GM21576 (cell line): ENCODE data around the gene ZNF582.
"Not testable (repeated sequence)": the region's sequence is repeated elsewhere in the genome, so short reads cannot be mapped to it uniquely, and the experiment has no call there.

ENCODE experiments used
- ATAC-seq: cut with Tn5 transposase; IDR thresholded peaks from one replicate; pipeline ENCODE4 v1.9.1; 2021; ENCODE audit warnings: mild to moderate bottlenecking, moderate library complexity; ENCODE audit not compliant: unreplicated experiment

ZNF582 gene

GRCh38 chr19:56355517-56355916 is 37.8 kb downstream of the ZNF582 start:
- no peak for ATAC-seq

DNA sequence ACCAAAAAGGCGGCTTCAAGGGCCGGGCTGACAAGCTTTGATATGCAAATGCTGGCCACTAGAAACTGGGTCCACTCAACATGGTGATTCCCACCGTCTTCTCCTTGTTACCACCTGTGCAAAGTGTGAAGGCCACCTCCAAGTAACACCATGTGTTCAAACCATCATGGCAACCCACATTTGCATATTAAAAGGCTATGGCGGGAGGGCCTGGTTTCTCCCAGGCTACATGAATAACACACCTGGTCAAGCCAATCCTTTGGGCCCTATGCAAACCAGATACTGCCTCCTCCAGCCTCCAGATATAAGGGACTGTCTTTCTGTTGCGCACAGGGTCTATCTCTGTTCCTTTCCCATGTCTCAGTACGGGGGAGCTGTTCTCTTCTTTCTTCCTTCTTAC is 42.1 kb downstream of the ZNF582 start:
- ATAC-seq: no peak

- no peak for ATAC-seq
Measured at GRCh38 chr19:56350416-56351045, 42.8 kb downstream of the ZNF582 start.

DNA sequence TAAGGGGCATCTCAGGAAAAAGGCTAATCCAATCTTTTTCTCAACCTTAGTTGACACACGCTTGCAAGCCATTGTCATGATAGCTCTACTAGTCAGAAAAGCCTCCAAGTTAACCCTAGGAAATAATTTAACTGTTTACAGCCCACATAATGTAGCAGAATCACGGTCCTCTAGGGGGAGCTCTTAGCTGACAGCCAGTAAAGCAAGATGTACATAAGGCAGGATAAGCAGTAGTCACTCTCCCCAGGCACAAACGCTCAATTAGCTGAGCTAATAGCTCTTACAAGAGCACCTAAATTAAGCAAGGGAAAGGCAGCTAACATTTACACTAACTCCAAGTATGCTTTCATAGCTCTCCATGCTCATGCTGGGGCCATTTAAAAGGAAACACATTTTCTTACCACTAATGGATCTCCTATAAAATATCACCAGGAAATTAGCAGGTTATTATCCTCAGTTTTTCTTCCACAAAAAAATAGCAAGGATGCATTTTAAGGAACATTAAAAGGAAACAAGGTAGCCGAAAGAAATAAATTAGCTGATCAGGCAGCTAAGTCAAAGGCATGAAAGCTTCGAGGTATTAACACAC is 45.0 kb downstream of the ZNF582 start:
- no peak for ATAC-seq

DNA sequence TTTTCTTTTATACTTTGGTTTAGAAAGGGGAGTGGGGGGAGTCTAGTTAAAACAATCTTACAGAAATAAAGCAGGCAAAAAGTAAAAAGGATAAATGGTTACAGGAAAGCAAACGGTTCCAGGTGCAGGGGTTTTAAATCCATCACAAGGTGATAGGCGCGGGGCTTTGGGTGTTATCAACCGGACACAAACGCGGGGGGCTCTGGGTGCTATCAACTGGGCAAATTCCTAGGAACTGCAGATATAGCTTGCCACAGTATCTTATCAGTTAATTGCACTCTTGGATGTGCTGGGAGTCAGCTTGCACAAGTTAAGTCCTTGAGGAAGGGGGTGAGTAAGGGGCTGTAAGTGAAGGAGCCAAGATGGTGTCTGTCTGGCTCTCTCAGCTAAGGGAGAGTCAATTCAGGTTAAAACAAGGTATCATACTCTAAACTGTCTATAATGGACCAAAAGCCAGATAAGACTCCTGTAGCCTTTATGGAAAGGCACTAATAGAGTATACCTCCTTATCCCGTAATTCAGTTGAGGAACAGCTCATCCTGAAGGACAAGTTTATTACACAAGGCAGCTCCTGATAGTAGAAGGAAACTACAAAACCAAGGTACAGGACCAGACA is 46.1 kb downstream of the ZNF582 start:
- ATAC-seq: no peak

DNA sequence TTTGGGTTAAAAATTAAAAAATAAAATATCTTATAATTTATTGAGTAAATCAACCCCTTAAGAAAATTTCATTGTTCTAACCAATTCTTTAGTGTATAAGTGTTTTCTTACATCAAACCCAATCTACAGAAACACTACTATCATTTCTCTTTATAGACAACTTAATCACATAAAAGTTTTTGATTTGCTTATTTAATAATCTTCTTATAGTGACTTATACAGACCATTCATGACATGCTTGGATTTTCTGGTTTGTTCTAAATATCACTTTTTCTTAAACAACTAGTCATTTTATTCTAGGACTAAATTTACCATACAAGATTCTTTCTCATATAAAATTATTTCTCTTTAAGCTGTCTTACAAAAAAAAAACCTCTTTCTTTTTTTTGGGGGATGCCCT is 51.4 kb downstream of the ZNF582 start:
- ATAC-seq: no peak

DNA sequence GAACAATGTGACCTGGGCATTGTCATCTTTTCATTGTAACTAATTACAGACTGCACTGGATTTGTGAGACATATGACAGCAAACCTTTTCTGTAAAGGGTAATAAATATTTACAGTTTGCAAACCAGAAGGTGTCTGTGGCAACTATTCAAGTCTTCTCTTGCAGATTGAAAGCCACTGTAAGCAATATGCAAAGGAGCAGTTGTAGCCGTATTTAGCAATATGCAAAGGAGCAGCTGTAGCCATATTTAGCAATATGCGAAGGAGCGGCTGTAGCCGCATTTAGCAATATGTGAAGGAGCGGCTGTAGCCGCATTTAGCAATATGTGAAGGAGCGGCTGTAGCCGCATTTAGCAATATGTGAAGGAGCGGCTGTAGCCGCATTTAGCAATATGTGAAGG is 54.3 kb downstream of the ZNF582 start:
- not testable (repeated sequence) for ATAC-seq

DNA sequence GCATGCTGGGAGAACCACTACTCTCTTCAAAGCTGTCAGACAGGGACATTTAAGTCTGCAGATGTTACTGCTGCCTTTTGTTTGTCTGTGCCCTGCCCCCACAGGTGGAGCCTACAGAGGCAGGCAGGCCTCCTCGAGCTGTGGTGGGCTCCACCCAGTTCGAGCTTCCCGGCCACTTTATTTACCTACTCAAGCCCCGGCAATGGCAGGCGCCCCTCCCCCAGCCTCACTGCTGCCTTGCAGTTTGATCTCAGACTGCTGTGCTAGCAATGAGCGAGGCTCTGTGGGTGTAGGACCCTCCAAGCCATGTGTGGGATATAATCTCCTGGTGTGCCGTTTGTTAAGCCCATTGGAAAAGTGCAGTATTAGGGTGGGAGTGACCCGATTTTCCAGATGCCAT is 56.3 kb downstream of the ZNF582 start:
- not testable (repeated sequence) for ATAC-seq

GRCh38 chr19:56335371-56335770 is 58.0 kb downstream of the ZNF582 start:
- ATAC-seq: not testable (repeated sequence)

- ATAC-seq: no peak
Measured at GRCh38 chr19:56333506-56333905, 59.8 kb downstream of the ZNF582 start.
